Left ventricle myocardium inferior (tissue), 1 donor: ENCODE measurements around the gene RANBP17. TPM values are rescaled to one million over a fixed set of nuclear protein-coding genes. Genes with fewer than 3 reads are reported as not detected.
"Not testable (repeated sequence)": the region's sequence is repeated elsewhere in the genome, so short reads cannot be mapped to it uniquely, and the experiment has no call there.

Experiments
- DNase-seq: peaks from one replicate; pipeline ENCODE4 v3.0.0-alpha.2; 2020
- H3K27ac ChIP-seq: fragments of 200-600 bp; replicated peaks from 2 replicates; pipeline ENCODE4 v1.8.0; 2021
- H3K27me3 ChIP-seq: fragments of 200-600 bp; 2 replicates; pipeline ENCODE4 v1.8.0; 2021; ENCODE audit warnings: low read depth
- H3K36me3 ChIP-seq: fragments of 200-600 bp; 2 replicates; pipeline ENCODE4 v1.8.0; 2021
- H3K4me1 ChIP-seq: fragments of 200-600 bp; 2 replicates; pipeline ENCODE4 v1.8.0; 2021
- H3K4me3 ChIP-seq: fragments of 200-600 bp; 2 replicates; pipeline ENCODE4 v1.8.0; 2021; ENCODE audit warnings: mild to moderate bottlenecking, moderate library complexity
- H3K9me3 ChIP-seq: fragments of 200-600 bp; replicated peaks from 2 replicates; pipeline ENCODE4 v1.8.0; 2021
- CTCF ChIP-seq: fragments of 200-600 bp; IDR thresholded peaks from 2 replicates; pipeline ENCODE4 v1.8.0; 2021; ENCODE audit warnings: antibody characterized with exemption, mild to moderate bottlenecking, borderline replicate concordance
- intact Hi-C: fragments of 100-400 bp; cut with micrococcal nuclease; formaldehyde crosslinking; loops from one replicate; pipeline ENCODE4 v1.11.0; 2022
- total RNA-seq: library from RNA; stranded (reverse); fragmentation: NEBNext Ultra II Directional; extraction: Animal tissue kit (Norgen Biotek cat#: 25700); gene quantifications from one replicate; pipeline ENCODE4 v1.2.1, GENCODE V29; 2021
- donor health status: DM: no; HTN: yes; CAD: no; lungs with severe emphysema.

Gene RANBP17
- total RNA-seq, 1 donor from 2014 or later = 6.5 TPM

- Histone ChIP-seq H3K4me3 (no peak overlapping the region), H3K27ac (no peak overlapping the region), H3K9me3 (no peaks in the 10 kb centered on the region), H3K4me1 (no peaks in the 10 kb centered on the region), H3K36me3 (no peaks in the 10 kb centered on the region), H3K27me3 (peaks cover 4% of the 10 kb centered on the region)
- no peak for DNase-seq
- TF ChIP-seq CTCF = no peak
- intact Hi-C loops = no loop called here
These were observed 426.2 kb downstream of the RANBP17 start for GRCh38 chr5:171288066-171288465.

- Histone ChIP-seq H3K27ac (no peak overlapping the region), H3K4me3 (no peak overlapping the region), H3K9me3 (no peaks in the 10 kb centered on the region), H3K36me3 (no peaks in the 10 kb centered on the region), H3K4me1 (no peaks in the 10 kb centered on the region), H3K27me3 (peaks cover 9% of the 10 kb centered on the region)
- TF ChIP-seq CTCF = no peak
- no peak for DNase-seq
- intact Hi-C loops = no loop called here
These were observed 429.6 kb downstream of the RANBP17 start for GRCh38 chr5:171291371-171291770.

GRCh38 chr5:171295299-171295698 is 433.5 kb downstream of the RANBP17 start:
- Histone ChIP-seq H3K36me3 (no peaks in the 10 kb centered on the region), H3K4me3 (no peak overlapping the region), H3K27ac (no peak overlapping the region), H3K27me3 (peaks cover 21% of the 10 kb centered on the region), H3K9me3 (no peaks in the 10 kb centered on the region), H3K4me1 (no peaks in the 10 kb centered on the region)
- TF ChIP-seq CTCF = no peak
- intact Hi-C loops = no loop called here
- no peak for DNase-seq

GRCh38 chr5:171295801-171296200 is 434.0 kb downstream of the RANBP17 start:
- no peak for DNase-seq
- Histone ChIP-seq H3K4me3 (no peak overlapping the region), H3K27ac (no peak overlapping the region), H3K9me3 (no peaks in the 10 kb centered on the region), H3K36me3 (no peaks in the 10 kb centered on the region), H3K4me1 (no peaks in the 10 kb centered on the region), H3K27me3 (peaks cover 25% of the 10 kb centered on the region)
- intact Hi-C loops = no loop called here
- TF ChIP-seq CTCF = no peak

- H3K4me3 ChIP-seq, H3K36me3 ChIP-seq, H3K4me1 ChIP-seq, intact Hi-C loops, H3K27ac ChIP-seq, DNase-seq, H3K9me3 ChIP-seq: not testable (repeated sequence)
- H3K27me3 ChIP-seq = peaks cover 44% of the 10 kb centered on the region
These were observed 436.1 kb downstream of the RANBP17 start for GRCh38 chr5:171297941-171298340.

- TF ChIP-seq CTCF = no peak
These were observed 437.4 kb downstream of the RANBP17 start for GRCh38 chr5:171299228-171299627.

More at GRCh38 chr5:171299228-171299627, 437.4 kb downstream of the RANBP17 start:
- Histone ChIP-seq H3K27me3 (peaks cover 57% of the 10 kb centered on the region), H3K36me3 (no peaks in the 10 kb centered on the region), H3K4me1 (no peaks in the 10 kb centered on the region), H3K4me3 (no peak overlapping the region), H3K9me3 (no peaks in the 10 kb centered on the region), H3K27ac (no peak overlapping the region)
- DNase-seq = no peak
- intact Hi-C loops = no loop called here
